ENCODE measurements around the gene PPIL4.

The PPIL4 gene

DNA sequence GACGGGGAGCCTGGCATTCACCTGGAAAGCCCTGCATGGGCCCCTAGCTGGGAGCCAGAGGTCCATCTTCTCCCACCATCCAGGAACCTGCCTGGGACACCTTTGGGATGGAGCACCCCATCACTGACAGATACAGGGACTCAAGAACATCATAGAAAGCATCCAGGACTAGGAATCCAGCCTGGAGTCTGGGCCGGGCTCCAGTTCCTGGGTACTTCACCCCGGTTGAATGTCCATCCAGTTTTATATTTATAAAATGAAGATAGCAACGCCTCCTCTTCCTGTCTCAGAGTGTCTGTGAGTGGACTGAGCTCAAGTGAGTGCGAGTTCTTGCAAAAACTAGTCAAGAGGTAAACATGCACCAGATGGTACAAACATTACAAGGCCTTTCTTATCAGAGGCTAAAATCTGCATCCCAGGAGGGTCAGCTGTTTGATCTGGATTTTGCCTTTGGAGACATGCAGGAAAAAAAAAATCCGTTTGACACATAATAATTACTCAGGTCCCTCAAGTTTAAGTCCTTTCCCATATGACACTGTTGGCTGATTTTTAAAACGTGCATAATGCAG is 88.4 kb downstream of the PPIL4 start:
- Histone ChIP-seq H3K79me2 (ENCODE audit: low read length) (peaks cover 67% of the 10 kb centered on the region), H4K20me1 (ENCODE audit: insufficient read depth, low read length) (peaks cover 27% of the 10 kb centered on the region; the same call in 1 of the 2 replicates)
- TF ChIP-seq, protein P1, sequence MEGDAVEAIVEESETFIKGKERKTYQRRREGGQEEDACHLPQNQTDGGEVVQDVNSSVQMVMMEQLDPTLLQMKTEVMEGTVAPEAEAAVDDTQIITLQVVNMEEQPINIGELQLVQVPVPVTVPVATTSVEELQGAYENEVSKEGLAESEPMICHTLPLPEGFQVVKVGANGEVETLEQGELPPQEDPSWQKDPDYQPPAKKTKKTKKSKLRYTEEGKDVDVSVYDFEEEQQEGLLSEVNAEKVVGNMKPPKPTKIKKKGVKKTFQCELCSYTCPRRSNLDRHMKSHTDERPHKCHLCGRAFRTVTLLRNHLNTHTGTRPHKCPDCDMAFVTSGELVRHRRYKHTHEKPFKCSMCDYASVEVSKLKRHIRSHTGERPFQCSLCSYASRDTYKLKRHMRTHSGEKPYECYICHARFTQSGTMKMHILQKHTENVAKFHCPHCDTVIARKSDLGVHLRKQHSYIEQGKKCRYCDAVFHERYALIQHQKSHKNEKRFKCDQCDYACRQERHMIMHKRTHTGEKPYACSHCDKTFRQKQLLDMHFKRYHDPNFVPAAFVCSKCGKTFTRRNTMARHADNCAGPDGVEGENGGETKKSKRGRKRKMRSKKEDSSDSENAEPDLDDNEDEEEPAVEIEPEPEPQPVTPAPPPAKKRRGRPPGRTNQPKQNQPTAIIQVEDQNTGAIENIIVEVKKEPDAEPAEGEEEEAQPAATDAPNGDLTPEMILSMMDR (IDR thresholded peaks at IDR 0.05; ENCODE audit: low read depth, low read length): no peak
- TF ChIP-seq EZH2phosphoT487 (IDR thresholded peaks at IDR 0.05; ENCODE audit: low read depth): no peak

DNA sequence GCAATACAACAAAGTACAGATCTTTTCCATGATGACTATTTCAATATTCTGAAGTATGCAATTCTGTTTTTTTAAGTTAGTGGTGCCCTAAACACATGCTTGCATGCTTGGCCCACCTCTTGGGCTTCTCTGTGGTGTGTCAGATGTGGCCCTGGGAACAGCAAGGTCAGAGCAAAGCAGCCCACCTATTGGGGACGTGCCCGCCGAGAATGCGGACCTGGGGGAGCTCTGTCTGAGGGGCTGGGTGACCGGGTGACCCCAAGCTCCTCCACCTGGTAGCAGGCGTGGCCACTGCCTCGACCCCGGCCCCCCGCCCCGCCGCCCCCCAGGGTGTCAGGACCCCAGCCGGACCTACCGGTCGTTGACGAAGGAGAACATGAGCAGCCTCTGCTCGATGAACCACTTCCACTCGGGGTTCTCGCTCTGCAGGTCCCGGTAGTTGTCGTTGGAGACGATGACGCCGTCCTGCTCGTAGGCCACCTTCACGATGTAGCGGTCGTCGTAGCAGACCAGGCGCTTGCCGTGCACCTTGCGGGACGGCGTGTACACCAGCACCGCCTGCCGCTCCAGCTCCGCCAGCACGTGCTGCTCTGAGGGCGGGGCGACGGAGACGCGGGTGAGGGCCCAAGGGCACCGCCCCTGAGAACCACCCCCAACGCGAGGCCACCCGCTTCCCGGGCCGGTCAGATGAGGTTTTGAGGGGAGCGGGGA is 89.4 kb downstream of the PPIL4 start:
- Histone ChIP-seq H4K20me1 (ENCODE audit: insufficient read depth, low read length) (peaks cover 25% of the 10 kb centered on the region; the same call in 1 of the 2 replicates), H2AFZ (ENCODE audit: low read depth, low read length) (no peak overlapping the region), H3K4me3 (ENCODE audit: low read length) (no peak overlapping the region), H3K27me3 (ENCODE audit: low read depth, low read length) (no peaks in the 10 kb centered on the region), H3K4me2 (ENCODE audit: low read length) (no peak overlapping the region), H3K9ac (ENCODE audit: low read length) (no peak overlapping the region), H3K36me3 (replicated peaks; ENCODE audit: low read depth, low read length) (peaks cover 53% of the 10 kb centered on the region), H3K79me2 (ENCODE audit: low read length) (peaks cover 57% of the 10 kb centered on the region), H3K27ac (ENCODE audit: low read length) (no peak overlapping the region), H3K4me1 (ENCODE audit: low read length) (no peaks in the 10 kb centered on the region), H3K9me3 (ENCODE audit: insufficient read depth, low read length) (no peaks in the 10 kb centered on the region)
- TF ChIP-seq EZH2phosphoT487 (IDR thresholded peaks at IDR 0.05; ENCODE audit: low read depth): no peak
- TF ChIP-seq, protein P1 (IDR thresholded peaks at IDR 0.05; ENCODE audit: low read depth, low read length): no peak

More for the DNA sequence above, 88.4 kb downstream of the PPIL4 start:
- Histone ChIP-seq H3K36me3 (replicated peaks; ENCODE audit: low read depth, low read length) (peaks cover 48% of the 10 kb centered on the region), H2AFZ (ENCODE audit: low read depth, low read length) (no peak overlapping the region), H3K27me3 (ENCODE audit: low read depth, low read length) (no peaks in the 10 kb centered on the region), H3K4me2 (ENCODE audit: low read length) (no peak overlapping the region), H3K4me3 (ENCODE audit: low read length) (no peak overlapping the region), H3K4me1 (ENCODE audit: low read length) (no peaks in the 10 kb centered on the region), H3K27ac (ENCODE audit: low read length) (no peak overlapping the region), H3K9me3 (ENCODE audit: insufficient read depth, low read length) (no peaks in the 10 kb centered on the region), H3K9ac (ENCODE audit: low read length) (no peak overlapping the region)

DNA sequence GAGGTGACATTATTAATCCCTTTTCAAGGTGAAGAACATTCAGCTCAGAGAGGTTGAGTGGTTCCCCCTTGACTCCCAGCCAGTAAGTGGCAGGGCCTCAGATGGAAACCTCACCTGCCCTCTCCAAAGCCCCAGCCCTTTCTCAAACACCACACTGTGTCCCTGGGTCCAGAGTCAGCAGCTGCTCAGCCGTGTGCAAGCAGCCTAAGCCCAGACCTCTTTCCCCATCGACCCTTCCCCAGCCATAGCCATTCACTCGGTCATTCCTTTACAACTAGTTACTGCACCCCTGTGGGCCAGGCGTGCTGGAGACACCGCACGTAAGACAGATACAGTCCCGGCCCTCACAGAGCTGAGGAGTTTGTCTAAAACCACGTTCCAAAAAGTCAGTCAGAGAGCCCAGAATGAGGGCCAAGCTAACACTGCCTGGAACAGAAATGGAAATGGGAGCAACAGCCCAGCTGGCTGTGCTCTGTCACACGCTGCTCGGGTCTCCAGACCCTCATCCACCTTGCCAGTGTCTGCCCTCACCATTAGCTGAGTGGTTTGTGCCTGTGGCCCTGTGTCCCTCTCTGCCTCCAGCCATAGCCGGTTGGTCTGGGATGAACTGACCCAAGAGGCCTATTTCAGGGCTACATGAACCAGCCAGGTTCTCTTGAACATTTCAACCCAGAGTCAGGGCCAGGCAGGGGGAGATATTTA is 90.7 kb downstream of the PPIL4 start:
- H3K36me3 ChIP-seq (replicated peaks; ENCODE audit: low read depth, low read length): peaks cover 58% of the 10 kb centered on the region
- peaks cover 23% of the 10 kb centered on the region; the same call in 1 of the 2 replicates for H4K20me1 ChIP-seq (ENCODE audit: insufficient read depth, low read length)
- H2AFZ ChIP-seq (ENCODE audit: low read depth, low read length): no peak overlapping the region
- H3K4me2 ChIP-seq (ENCODE audit: low read length): no peak overlapping the region
- no peaks in the 10 kb centered on the region for H3K27me3 ChIP-seq (ENCODE audit: low read depth, low read length)
- H3K9me3 ChIP-seq (ENCODE audit: insufficient read depth, low read length): no peaks in the 10 kb centered on the region
- peaks cover 51% of the 10 kb centered on the region for H3K79me2 ChIP-seq (ENCODE audit: low read length)
- H3K4me1 ChIP-seq (ENCODE audit: low read length): no peaks in the 10 kb centered on the region
- TF ChIP-seq, protein P1 (IDR thresholded peaks at IDR 0.05; ENCODE audit: low read depth, low read length): no peak
- TF ChIP-seq EZH2phosphoT487 (IDR thresholded peaks at IDR 0.05; ENCODE audit: low read depth): no peak
- H3K27ac ChIP-seq (ENCODE audit: low read length): no peak overlapping the region
- H3K4me3 ChIP-seq (ENCODE audit: low read length): no peak overlapping the region
- H3K9ac ChIP-seq (ENCODE audit: low read length): no peak overlapping the region

All from OCI-LY3 (cell line).